ENCODE results near the gene RTN4R. TPM values are rescaled to one million over a fixed set of nuclear protein-coding genes. Genes with fewer than 3 reads are reported as not detected.
"Not testable (repeated sequence)": the region's sequence is repeated elsewhere in the genome, so short reads cannot be mapped to it uniquely, and the experiment has no call there.

RTN4R gene
- total and polyA plus RNA-seq, 2 donors (not counting 1 experiment from before 2014, with no cell fraction given): 0.42 to 0.79 TPM

- Histone ChIP-seq H3K4me1 (ENCODE audit: control insufficient read depth in 2 of 2, insufficient read depth in 2 of 2, low read length in 2 of 2) (peaks cover 6 to 20% of the 10 kb centered on the region in 2 donors), H3K79me2 (ENCODE audit: control insufficient read depth, insufficient read depth, low read length) (peaks cover 40% of the 10 kb centered on the region), H4K20me1 (ENCODE audit: control insufficient read depth, insufficient read depth, low read length, poor library complexity, severe bottlenecking) (peaks cover 12% of the 10 kb centered on the region)
- H3K9ac ChIP-seq (ENCODE audit: low read length); intact Hi-C loops (cut with micrococcal nuclease); H3K27ac ChIP-seq (ENCODE audit: low read length in 2 of 2); H2AFZ ChIP-seq (ENCODE audit: insufficient read depth, low read depth, low read length, poor library complexity, severe bottlenecking); H3K27ac Mint-ChIP-seq; ATAC-seq (ENCODE audit: low read depth); CTCF ChIA-PET; H3K9me3 ChIP-seq (ENCODE audit: control extremely low read depth in 1 of 3, control insufficient read depth in 2 of 3, insufficient read depth in 1 of 3, low read length in 2 of 3); H3K4me3 ChIP-seq (ENCODE audit: control extremely low read depth in 1 of 5, extremely low read depth in 1 of 5, insufficient read depth in 1 of 5, low read depth in 2 of 5, low read length in 4 of 5); POLR2A ChIA-PET; H3K9me3 Mint-ChIP-seq (ENCODE audit: insufficient read depth); H3K27me3 ChIP-seq (replicated peaks in 1 of 4; ENCODE audit: control extremely low read depth in 1 of 4, control insufficient read depth in 3 of 4, insufficient read depth in 4 of 4, low read length in 3 of 4); H3K4me2 ChIP-seq (replicated peaks; ENCODE audit: low read depth, low read length, poor library complexity, severe bottlenecking); H3K36me3 ChIP-seq (replicated peaks in 1 of 2; ENCODE audit: control extremely low read depth in 1 of 2, control insufficient read depth in 1 of 2, extremely low read depth in 1 of 2, insufficient read depth in 2 of 2, low read length in 1 of 2); H3K27me3 Mint-ChIP-seq: not testable (repeated sequence)
- peak; percentile 61 for TF ChIP-seq CTCF (IDR thresholded peaks at IDR 0.05)
- 100% methylated on average over 1 of the region's 8 CpGs for WGBS (ENCODE audit: insufficient coverage)
- Mint-ChIP-seq H3K4me3 (peak overlapping the region; percentile 67), H3K4me1 (peaks cover 27% of the 10 kb centered on the region)
- peak; percentile 23 for DNase-seq
Observed at GRCh38 chr22:20317402-20318042, 49.4 kb upstream of the RTN4R start.

GRCh38 chr22:20316844-20317401 is 48.8 kb upstream of the RTN4R start:
- Mint-ChIP-seq H3K9me3 (ENCODE audit: insufficient read depth) (no peaks in the 10 kb centered on the region), H3K27me3 (no peaks in the 10 kb centered on the region), H3K4me1 (peaks cover 27% of the 10 kb centered on the region), H3K4me3 (no peak overlapping the region), H3K27ac (no peak overlapping the region)
- Histone ChIP-seq H3K4me2 (replicated peaks; ENCODE audit: low read depth, low read length, poor library complexity, severe bottlenecking) (no peak overlapping the region), H3K4me3 (ENCODE audit: control extremely low read depth in 1 of 5, extremely low read depth in 1 of 5, insufficient read depth in 1 of 5, low read depth in 2 of 5, low read length in 4 of 5) (no peak overlapping the region), H3K9ac (ENCODE audit: low read length) (no peak overlapping the region), H3K36me3 (replicated peaks in 1 of 2; ENCODE audit: control extremely low read depth in 1 of 2, control insufficient read depth in 1 of 2, extremely low read depth in 1 of 2, insufficient read depth in 2 of 2, low read length in 1 of 2) (no peaks in the 10 kb centered on the region), H3K9me3 (ENCODE audit: control extremely low read depth in 1 of 3, control insufficient read depth in 2 of 3, insufficient read depth in 1 of 3, low read length in 2 of 3) (no peaks in the 10 kb centered on the region), H3K27me3 (replicated peaks in 1 of 4; ENCODE audit: control extremely low read depth in 1 of 4, control insufficient read depth in 3 of 4, insufficient read depth in 4 of 4, low read length in 3 of 4) (no peaks in the 10 kb centered on the region), H4K20me1 (ENCODE audit: control insufficient read depth, insufficient read depth, low read length, poor library complexity, severe bottlenecking) (peaks cover 12% of the 10 kb centered on the region), H3K79me2 (ENCODE audit: control insufficient read depth, insufficient read depth, low read length) (peaks cover 40% of the 10 kb centered on the region), H3K27ac (ENCODE audit: low read length in 2 of 2) (no peak overlapping the region), H2AFZ (ENCODE audit: insufficient read depth, low read depth, low read length, poor library complexity, severe bottlenecking) (no peak overlapping the region), H3K4me1 (ENCODE audit: control insufficient read depth in 2 of 2, insufficient read depth in 2 of 2, low read length in 2 of 2) (peaks cover 6 to 20% of the 10 kb centered on the region in 2 donors)
- WGBS (ENCODE audit: insufficient coverage): 91% methylated on average over 6 of the region's 8 CpGs
- ChIA-PET CTCF (no interaction called here), POLR2A (no interaction called here)
- TF ChIP-seq EZH2 (IDR thresholded peaks at IDR 0.05; ENCODE audit: borderline replicate concordance, insufficient read depth, low read depth, low read length, poor library complexity, severe bottlenecking): no peak
- TF ChIP-seq CTCF (IDR thresholded peaks at IDR 0.05): no peak
- peak; percentile 1 for DNase-seq
- no peak for ATAC-seq (ENCODE audit: low read depth)
- intact Hi-C loops (cut with micrococcal nuclease): no loop called here
